ENCODE data around the gene TEKTIP1.
"Not testable (repeated sequence)": the region's sequence is repeated elsewhere in the genome, so short reads cannot be mapped to it uniquely, and the experiment has no call there.

TEKTIP1 gene

GRCh38 chr19:3584036-3584802 is 45.2 kb downstream of the TEKTIP1 start:
- H3K36me3 Mint-ChIP-seq (ENCODE audit: low read depth); H3K9me3 Mint-ChIP-seq; H3K27ac Mint-ChIP-seq; H3K4me3 Mint-ChIP-seq; H3K4me1 Mint-ChIP-seq (ENCODE audit: low read depth); H3K27me3 Mint-ChIP-seq (ENCODE audit: low read depth): not testable (repeated sequence)

GRCh38 chr19:3585301-3586126 is 46.5 kb downstream of the TEKTIP1 start, which contains the start of gene GIPC3:
TSS of gene GIPC3 (plus strand) at chr19:3585478. CDS start at chr19:3585598, 120 bp downstream.
- H3K9me3 Mint-ChIP-seq: no peaks in the 10 kb centered on the region
- no peaks in the 10 kb centered on the region for H3K36me3 Mint-ChIP-seq (ENCODE audit: low read depth)
- no peak within 1 kb of the TSS for H3K4me3 Mint-ChIP-seq
- no peaks in the 10 kb centered on the region for H3K4me1 Mint-ChIP-seq (ENCODE audit: low read depth)
- no peaks in the 10 kb centered on the region for H3K27me3 Mint-ChIP-seq (ENCODE audit: low read depth)
- no peak within 1 kb of the TSS for H3K27ac Mint-ChIP-seq

DNA sequence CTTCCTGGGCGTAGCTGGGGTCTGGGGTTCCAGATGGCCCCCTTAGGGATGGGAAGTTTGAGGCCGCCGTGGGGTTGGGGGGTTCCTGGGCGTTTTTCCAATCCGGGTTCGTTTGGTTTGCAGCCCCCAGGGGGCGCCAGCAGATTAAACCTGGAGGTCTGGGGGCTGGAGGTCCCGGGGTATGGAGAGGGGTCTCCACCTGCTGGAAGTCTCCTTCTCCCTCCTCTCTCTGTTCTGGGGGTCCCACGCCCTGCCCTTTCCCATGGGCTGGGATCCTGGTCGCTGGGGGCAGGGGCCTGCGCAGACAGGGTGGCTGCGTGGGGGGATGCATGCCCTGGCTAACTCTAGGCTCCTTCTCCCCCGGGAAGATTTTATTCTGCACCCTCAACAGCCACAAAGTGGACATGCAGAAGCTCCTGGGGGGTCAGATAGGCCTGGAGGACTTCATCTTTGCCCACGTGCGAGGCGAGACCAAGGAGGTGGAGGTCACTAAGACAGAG is 47.2 kb downstream of the TEKTIP1 start:
- Mint-ChIP-seq H3K4me3 (no peak overlapping the region), H3K27me3 (ENCODE audit: low read depth) (no peaks in the 10 kb centered on the region)

DNA sequence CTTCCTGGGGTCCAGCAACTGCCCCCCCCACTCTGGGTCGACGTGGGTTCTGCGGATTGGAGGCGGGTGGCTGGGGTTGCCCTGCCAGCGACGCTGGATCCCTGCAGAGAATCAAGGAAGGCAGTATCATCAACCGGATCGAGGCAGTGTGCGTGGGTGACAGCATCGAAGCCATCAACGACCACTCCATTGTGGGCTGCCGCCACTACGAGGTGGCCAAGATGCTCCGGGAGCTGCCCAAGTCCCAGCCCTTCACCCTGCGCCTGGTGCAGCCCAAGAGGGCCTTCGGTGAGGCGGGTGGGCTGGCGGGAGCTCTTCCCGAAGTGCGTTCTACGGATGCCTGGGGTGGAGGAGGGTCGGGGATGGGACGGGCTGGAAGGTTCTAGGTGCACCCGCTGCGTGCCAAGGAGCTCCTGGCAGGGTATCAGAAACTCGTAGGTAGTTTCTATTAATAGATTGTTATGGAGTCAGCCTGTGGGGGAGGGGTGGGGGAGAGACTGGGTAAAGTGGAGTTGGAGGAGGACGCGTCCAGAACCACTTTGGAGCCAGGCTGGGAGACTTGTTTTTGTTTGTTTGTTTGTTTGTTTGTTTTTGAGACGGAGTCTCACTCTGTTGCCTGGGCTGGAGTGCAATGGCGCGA is 47.9 kb downstream of the TEKTIP1 start:
- H3K27ac Mint-ChIP-seq: no peak overlapping the region

More for the DNA sequence above, 47.2 kb downstream of the TEKTIP1 start:
- H3K9me3 Mint-ChIP-seq: peaks cover 4% of the 10 kb centered on the region
- no peaks in the 10 kb centered on the region for H3K4me1 Mint-ChIP-seq (ENCODE audit: low read depth)
- no peak overlapping the region for H3K27ac Mint-ChIP-seq
- no peaks in the 10 kb centered on the region for H3K36me3 Mint-ChIP-seq (ENCODE audit: low read depth)

GRCh38 chr19:3589439-3589838 is 50.5 kb downstream of the TEKTIP1 start:
- Mint-ChIP-seq H3K4me1 (ENCODE audit: low read depth) (no peaks in the 10 kb centered on the region), H3K9me3 (peaks cover 4% of the 10 kb centered on the region), H3K27me3 (ENCODE audit: low read depth) (no peaks in the 10 kb centered on the region), H3K36me3 (ENCODE audit: low read depth) (no peaks in the 10 kb centered on the region), H3K27ac (no peak overlapping the region), H3K4me3 (no peak overlapping the region)

More for the DNA sequence above, 47.9 kb downstream of the TEKTIP1 start:
- no peak overlapping the region for H3K4me3 Mint-ChIP-seq
- no peaks in the 10 kb centered on the region for H3K36me3 Mint-ChIP-seq (ENCODE audit: low read depth)
- H3K27me3 Mint-ChIP-seq (ENCODE audit: low read depth): no peaks in the 10 kb centered on the region
- H3K9me3 Mint-ChIP-seq: peaks cover 4% of the 10 kb centered on the region
- H3K4me1 Mint-ChIP-seq (ENCODE audit: low read depth): no peaks in the 10 kb centered on the region

DNA sequence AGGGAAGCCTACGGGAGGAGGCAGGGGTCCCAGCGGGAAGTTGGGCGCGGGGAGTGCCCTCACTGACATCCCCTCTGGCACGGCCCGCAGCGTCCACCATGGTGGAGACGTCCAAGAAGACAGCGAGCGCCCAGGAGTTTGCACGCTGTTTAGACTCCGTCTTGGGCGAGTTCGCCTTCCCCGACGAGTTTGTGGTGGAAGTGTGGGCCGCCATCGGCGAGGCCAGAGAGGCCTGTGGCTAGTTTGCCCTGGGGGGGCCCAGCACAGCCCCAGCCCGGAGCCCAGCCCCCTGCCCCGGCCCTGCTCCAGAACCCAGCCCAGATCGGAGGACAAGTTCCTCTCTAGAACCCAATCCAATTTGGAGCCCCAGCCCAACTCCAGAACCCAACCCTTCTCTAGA is 51.0 kb downstream of the TEKTIP1 start:
- H3K27me3 Mint-ChIP-seq (ENCODE audit: low read depth): no peaks in the 10 kb centered on the region
- H3K4me1 Mint-ChIP-seq (ENCODE audit: low read depth): no peaks in the 10 kb centered on the region
- peaks cover 4% of the 10 kb centered on the region for H3K9me3 Mint-ChIP-seq
- no peaks in the 10 kb centered on the region for H3K36me3 Mint-ChIP-seq (ENCODE audit: low read depth)
- H3K27ac Mint-ChIP-seq: no peak overlapping the region
- no peak overlapping the region for H3K4me3 Mint-ChIP-seq

DNA sequence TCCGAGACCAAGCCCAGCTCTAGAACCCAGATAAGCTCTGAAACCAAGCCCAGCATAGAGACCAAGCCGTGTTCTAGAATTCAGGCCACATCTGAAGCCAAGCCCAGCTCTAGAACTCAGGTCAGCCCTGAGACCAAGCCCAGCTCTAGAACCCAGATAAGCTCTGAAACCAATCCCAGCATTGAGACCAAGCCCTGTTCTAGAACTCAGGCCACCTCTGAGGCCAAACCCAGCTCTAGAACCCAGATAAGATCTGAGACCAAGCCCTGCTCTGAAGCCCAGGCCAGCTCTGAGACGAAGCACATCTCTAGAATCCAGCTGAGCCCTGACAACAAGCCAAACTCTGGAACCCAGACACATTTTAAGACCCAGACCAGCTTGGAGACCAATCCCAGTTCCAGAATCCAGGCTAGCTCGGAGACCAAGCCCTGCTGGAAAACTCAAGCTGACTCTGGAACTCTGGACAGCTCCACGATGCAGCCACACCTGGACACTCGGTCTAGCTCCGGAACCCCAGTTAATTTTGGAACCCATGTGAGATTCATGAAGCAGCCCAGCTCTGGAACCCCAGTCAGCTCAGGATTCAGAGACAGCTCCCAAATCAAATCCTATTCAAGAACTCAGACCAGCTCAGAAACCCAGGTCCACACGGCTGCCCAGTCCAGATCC is 52.2 kb downstream of the TEKTIP1 start:
- peaks cover 4% of the 10 kb centered on the region for H3K9me3 Mint-ChIP-seq
- no peak overlapping the region for H3K4me3 Mint-ChIP-seq
- H3K36me3 Mint-ChIP-seq (ENCODE audit: low read depth): no peaks in the 10 kb centered on the region
- no peak overlapping the region for H3K27ac Mint-ChIP-seq
- H3K4me1 Mint-ChIP-seq (ENCODE audit: low read depth): no peaks in the 10 kb centered on the region
- H3K27me3 Mint-ChIP-seq (ENCODE audit: low read depth): no peaks in the 10 kb centered on the region

DNA sequence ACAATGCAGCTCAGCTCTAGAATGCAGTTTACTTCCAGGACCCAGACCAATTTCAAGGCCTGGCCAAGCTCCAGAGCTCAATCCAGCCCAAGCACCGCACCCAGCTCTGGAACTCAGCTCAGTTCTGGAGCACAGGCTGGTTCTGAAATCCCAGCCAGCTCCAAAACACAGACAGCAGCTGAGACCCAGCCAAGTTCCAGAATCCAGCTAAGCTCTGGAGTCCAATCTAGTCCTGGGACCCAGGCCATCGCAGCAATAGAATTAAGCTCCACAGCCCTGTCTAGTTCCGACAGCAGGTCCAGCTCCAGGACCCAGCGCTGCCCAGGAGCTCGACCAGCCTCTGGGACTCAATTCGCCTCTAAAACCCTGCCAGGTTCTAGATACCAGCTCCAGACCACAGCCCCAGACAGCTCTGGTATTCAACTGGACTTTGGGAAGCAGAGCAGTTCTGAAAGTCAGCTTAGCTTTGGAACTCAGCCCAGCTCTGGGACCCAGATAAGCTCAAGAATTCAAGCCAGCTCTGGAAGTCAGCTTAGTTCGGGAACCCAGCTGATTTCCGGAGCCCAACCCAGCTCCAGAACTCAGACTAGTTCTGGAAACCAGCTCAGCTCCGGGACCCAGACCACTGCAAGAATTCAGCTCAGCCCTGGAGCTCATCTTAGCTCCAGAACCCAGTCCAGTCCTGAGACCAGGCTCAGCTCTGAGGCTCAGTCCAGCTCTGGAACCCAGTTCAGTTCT is 53.1 kb downstream of the TEKTIP1 start:
- Mint-ChIP-seq H3K27me3 (ENCODE audit: low read depth) (no peaks in the 10 kb centered on the region), H3K9me3 (peaks cover 4% of the 10 kb centered on the region), H3K36me3 (ENCODE audit: low read depth) (no peaks in the 10 kb centered on the region), H3K27ac (no peak overlapping the region), H3K4me3 (no peak overlapping the region), H3K4me1 (ENCODE audit: low read depth) (no peaks in the 10 kb centered on the region)

GRCh38 chr19:3593156-3593555 is 54.2 kb downstream of the TEKTIP1 start:
- no peak overlapping the region for H3K4me3 Mint-ChIP-seq
- no peaks in the 10 kb centered on the region for H3K27me3 Mint-ChIP-seq (ENCODE audit: low read depth)
- H3K9me3 Mint-ChIP-seq: peaks cover 4% of the 10 kb centered on the region
- no peaks in the 10 kb centered on the region for H3K36me3 Mint-ChIP-seq (ENCODE audit: low read depth)
- no peak overlapping the region for H3K27ac Mint-ChIP-seq
- H3K4me1 Mint-ChIP-seq (ENCODE audit: low read depth): no peaks in the 10 kb centered on the region

Measured in T-helper 1 cell treated with Interleukin-12 subunit alpha and Interleukin-12 subunit beta and Interleukin-4 antibody, amounts not matched to agents 30 μg/mL and 1 μg/mL, for 36 hours (primary cell).